Heart right ventricle (tissue), 16 donors: ENCODE results near the gene SELENOV. TPM values are rescaled to one million over a fixed set of nuclear protein-coding genes. Genes with fewer than 3 reads are reported as not detected.

Experiments
- ATAC-seq, 8 donors: fragments of 200-7000 bp; cut with Tn5 transposase; one replicate each; pipeline ENCODE4 v1.9.1; 2020; ENCODE audit warnings: mild to moderate bottlenecking in 8 of 8, moderate library complexity in 8 of 8, moderate number of reproducible peaks in 1 of 8
- DNase-seq, 2 donors: peaks; one replicate each; pipeline ENCODE4 v3.0.0-alpha.2; 2020
- H3K27ac ChIP-seq, 10 donors: fragments of 200-600 bp; sonication (generic) in 2 of 10; one replicate each; pipeline versions ENCODE4 v1.5.0 to v1.8.0; 2020 to 2022; ENCODE audit warnings: mild to moderate bottlenecking in 3 of 10
- H3K27me3 ChIP-seq, 7 donors: fragments of 200-600 bp; one replicate each; pipeline ENCODE4 v1.8.0; 2021 to 2022; ENCODE audit warnings: mild to moderate bottlenecking in 2 of 7
- H3K36me3 ChIP-seq, 9 donors: fragments of 200-600 bp; sonication (generic) in 1 of 9; one replicate each; pipeline versions ENCODE4 v1.5.0 to v1.8.0; 2020 to 2022; ENCODE audit warnings: mild to moderate bottlenecking in 2 of 9
- H3K4me1 ChIP-seq, 9 donors: fragments of 200-600 bp; sonication (generic) in 1 of 9; one replicate each; pipeline versions ENCODE4 v1.5.0 to v1.8.0; 2020 to 2022; ENCODE audit warnings: mild to moderate bottlenecking in 4 of 9
- H3K4me3 ChIP-seq, 10 donors: fragments of 200-600 bp; sonication (generic) in 2 of 10; one replicate each; pipeline versions ENCODE4 v1.5.0 to v1.8.0; 2020 to 2022; ENCODE audit warnings: mild to moderate bottlenecking in 7 of 10, moderate library complexity in 2 of 10
- H3K9me3 ChIP-seq, 11 donors: fragments of 200-600 bp in 10 of 11; sonication (generic) in 2 of 11; one replicate each; pipeline versions ENCODE4 v1.5.0 to v1.8.0; 2013 to 2022; ENCODE audit warnings: mild to moderate bottlenecking in 2 of 11, control low read depth in 1 of 11, moderate library complexity in 1 of 11
- CTCF ChIP-seq, 9 donors: fragments of 200-600 bp; sonication (generic) in 2 of 9; IDR thresholded peaks; one replicate each; pipeline versions ENCODE4 v1.5.0 to v1.8.0; 2021 to 2022; ENCODE audit warnings: antibody characterized with exemption in 9 of 9, mild to moderate bottlenecking in 5 of 9, moderate library complexity in 1 of 9
- WGBS, 2 donors: extraction: QIAGEN DNeasy Blood & Tissue Kit; methylation state at CpG; one replicate each; pipeline ENCODE4 v1.1.7; 2013; ENCODE audit warnings: inconsistent platforms in 1 of 2; 5-methylcytosine and 5-hydroxymethylcytosine counted together
- intact Hi-C, 10 donors: fragments of 100-400 bp; cut with DNase I; formaldehyde crosslinking; loops; one replicate each; pipeline versions ENCODE4 v1.11.1 to v1.14.2; 2022
- polyA plus RNA-seq, 2 donors: library from polyadenylated mRNA; stranded (reverse); fragments of 200-250 nt; gene quantifications; one replicate each; pipeline ENCODE4 v1.2.3, GENCODE V29; 2013
- total RNA-seq, 10 donors: library from RNA; stranded (reverse); fragmentation: NEBNext Ultra II Directional in 3 of 10; extraction: Animal tissue kit (Norgen Biotek cat#: 25700) in 3 of 10; gene quantifications; one replicate each; pipeline versions ENCODE4 v1.2.1 to v1.2.4, GENCODE V29; 2021 to 2023
- donor health status: Arrhythmogenic right ventricular cardiomyopathy.
- donor health status: ischemic (EF 13 %, LVEDD 7.1; RV severe dilation, severe dysfunction).
- donor health status: healthy with polysubstance abuse.
- donor health status: DM: no; HTN: yes; CAD: no.
- donor health status: DM: no; HTN: no; CAD: no.
- donor health status: ischemic (EF 25% LVEDD 6.9; RV normal size, moderate dysfunction).
- donor health status: ischemic (EF 25% LVEDD 5.7; RV mildly dilated, moderate dysfunction).
- donor health status: healthy.
- donor health status: DM: yes; HTN: yes; CAD: no.
- donor health status: Ischemic cardiomyopathy.
- donor health status: ischemic (EF 35%, LVEDD 5.7; RV mildly dilated, moderate dysfunction).
- donor health status: nonischemic (EF 11% LVEDD 7.7; RV severe dilation, severe dysfunction).
- donor health status: DM: yes; HTN: yes; CAD: no.
- donor health status: PGD.
- donor health status: ischemic (EF 29% LVEDD 5.4; RV normal size, mild dysfunction).
- donor health status: nonischemic (EF 23%, LVEDD 6.1; RV moderate dilation, normal function).

The SELENOV gene
- total and polyA plus RNA-seq, 12 donors = not detected

GRCh38 chr19:39566064-39566463, 51.1 kb downstream of the SELENOV start:
- H3K36me3 ChIP-seq = no peaks in the 10 kb centered on the region
- H3K4me1 ChIP-seq = no peaks in the 10 kb centered on the region
- DNase-seq = no peak
- no peak for ATAC-seq
- H3K27me3 ChIP-seq = peaks cover 0 to 50% (median 23%) of the 10 kb centered on the region in 7 donors
- WGBS, 2 donors = 36 to 41% methylated on average over 3 of the region's 3 CpGs
- H3K4me3 ChIP-seq = no peak overlapping the region
- H3K9me3 ChIP-seq = no peaks in the 10 kb centered on the region
- intact Hi-C loops = no loop called here
- TF ChIP-seq CTCF (IDR thresholded peaks at IDR 0.05) = no peak
- H3K27ac ChIP-seq = no peak overlapping the region

GRCh38 chr19:39568604-39569003, 53.7 kb downstream of the SELENOV start:
- no peak overlapping the region for H3K4me3 ChIP-seq
- H3K36me3 ChIP-seq = no peaks in the 10 kb centered on the region
- no peak for TF ChIP-seq CTCF (IDR thresholded peaks at IDR 0.05)
- WGBS, 2 donors = 61 to 74% methylated on average over 3 of the region's 3 CpGs
- ATAC-seq = no peak
- peaks cover 0 to 50% (median 23%) of the 10 kb centered on the region in 7 donors for H3K27me3 ChIP-seq
- no peak for DNase-seq
- intact Hi-C loops = no loop called here
- H3K9me3 ChIP-seq = peaks cover 0 to 17% (median 4%) of the 10 kb centered on the region in 11 donors
- H3K4me1 ChIP-seq = no peaks in the 10 kb centered on the region
- no peak overlapping the region for H3K27ac ChIP-seq

Other genes starting within 250 kb of the SELENOV start
- gene IFNL2, start 246.7 kb upstream of the SELENOV start, total RNA-seq = not detected
- not detected for gene IFNL2, start 246.7 kb upstream of the SELENOV start, polyA plus RNA-seq
- not detected for gene IFNL1, start 218.7 kb upstream of the SELENOV start, total RNA-seq
- gene IFNL1, start 218.7 kb upstream of the SELENOV start, polyA plus RNA-seq = not detected
- under 1 TPM in 9 of 10 donors, not detected in 1; 0.07 to 0.42 (median 0.32) TPM for gene LRFN1, start 194.3 kb upstream of the SELENOV start, total RNA-seq
- gene LRFN1, start 194.3 kb upstream of the SELENOV start, polyA plus RNA-seq = under 1 TPM; 0.14 to 0.29 TPM
- gene GMFG, start 179.1 kb upstream of the SELENOV start, total RNA-seq = 10 to 100 TPM in 5 of 10 donors, 1 to 10 TPM in 5; 6.9 to 64.2 (median 11.1) TPM
- 10 to 100 TPM; 26.9 to 39.6 TPM for gene GMFG, start 179.1 kb upstream of the SELENOV start, polyA plus RNA-seq
- gene SAMD4B, start 172.7 kb upstream of the SELENOV start, total RNA-seq = 10 to 100 TPM; 35.5 to 60.4 (median 47.2) TPM
- 10 to 100 TPM; 59.2 to 92.8 TPM for gene SAMD4B, start 172.7 kb upstream of the SELENOV start, polyA plus RNA-seq
- 10 to 100 TPM; 34.3 to 46.4 (median 38.8) TPM for gene PAF1, start 124.0 kb upstream of the SELENOV start, total RNA-seq
- 10 to 100 TPM; 24.1 to 48.2 TPM for gene PAF1, start 124.0 kb upstream of the SELENOV start, polyA plus RNA-seq
- 10 to 100 TPM; 22.9 to 32.3 (median 27.1) TPM for gene MED29, start 123.8 kb upstream of the SELENOV start, total RNA-seq
- gene MED29, start 123.8 kb upstream of the SELENOV start, polyA plus RNA-seq = 10 to 100 TPM; 16.2 to 30.8 TPM
- gene ZFP36, start 108.3 kb upstream of the SELENOV start, total RNA-seq = 100 to 1,000 TPM in 2 of 10 donors, 10 to 100 TPM in 8; 22.8 to 194 (median 48.1) TPM
- 10 to 100 TPM; 60.2 to 63.2 TPM for gene ZFP36, start 108.3 kb upstream of the SELENOV start, polyA plus RNA-seq
- 10 to 100 TPM in 9 of 10 donors, 1 to 10 TPM in 1; 8.3 to 23.1 (median 15.1) TPM for gene PLEKHG2, start 102.5 kb upstream of the SELENOV start, total RNA-seq
- gene PLEKHG2, start 102.5 kb upstream of the SELENOV start, polyA plus RNA-seq = 10 to 100 TPM in 1 of 2 donors, 1 to 10 TPM in 1; 6.9 to 22.7 TPM
- 1,000 to 10,000 TPM in 7 of 10 donors, 100 to 1,000 TPM in 3; 936 to 1,726 (median 1,424) TPM for gene RPS16, start 79.2 kb upstream of the SELENOV start, total RNA-seq
- gene RPS16, start 79.2 kb upstream of the SELENOV start, polyA plus RNA-seq = 1,000 to 10,000 TPM in 1 of 2 donors, 100 to 1,000 TPM in 1; 974 to 3,280 TPM
- 10 to 100 TPM; 65.0 to 96.6 (median 84.3) TPM for gene SUPT5H, start 69.6 kb upstream of the SELENOV start, total RNA-seq
- gene SUPT5H, start 69.6 kb upstream of the SELENOV start, polyA plus RNA-seq = 100 to 1,000 TPM in 1 of 2 donors, 10 to 100 TPM in 1; 56.2 to 149 TPM
- 100 to 1,000 TPM in 1 of 10 donors, 10 to 100 TPM in 9; 67.3 to 111 (median 78.9) TPM for gene TIMM50, start 34.3 kb upstream of the SELENOV start, total RNA-seq
- gene TIMM50, start 34.3 kb upstream of the SELENOV start, polyA plus RNA-seq = 100 to 1,000 TPM; 104 to 160 TPM
- gene DLL3, start 16.2 kb upstream of the SELENOV start, total RNA-seq = not detected
- gene DLL3, start 16.2 kb upstream of the SELENOV start, polyA plus RNA-seq = not detected
- 1 to 10 TPM; 2.2 to 4.7 (median 3.5) TPM for gene EID2B, start 17.7 kb downstream of the SELENOV start, total RNA-seq
- 1 to 10 TPM; 1.8 to 2.8 TPM for gene EID2B, start 17.7 kb downstream of the SELENOV start, polyA plus RNA-seq
- gene EID2, start 25.0 kb downstream of the SELENOV start, total RNA-seq = 10 to 100 TPM in 7 of 10 donors, 1 to 10 TPM in 3; 9.0 to 15.5 (median 11.4) TPM
- gene EID2, start 25.0 kb downstream of the SELENOV start, polyA plus RNA-seq = 10 to 100 TPM; 14.7 to 15.9 TPM
- gene LGALS13, start 87.4 kb downstream of the SELENOV start, total RNA-seq = not detected
- gene LGALS13, start 87.4 kb downstream of the SELENOV start, polyA plus RNA-seq = not detected
- gene LGALS16, start 140.8 kb downstream of the SELENOV start, total RNA-seq = not detected
- not detected for gene LGALS16, start 140.8 kb downstream of the SELENOV start, polyA plus RNA-seq
- not detected for gene LGALS14, start 189.3 kb downstream of the SELENOV start, total RNA-seq
- not detected for gene LGALS14, start 189.3 kb downstream of the SELENOV start, polyA plus RNA-seq
- 1 to 10 TPM in 1 of 10 donors, under 1 TPM in 1, not detected in 8; 0.47 to 8.9 TPM for gene CLC, start 222.9 kb downstream of the SELENOV start, total RNA-seq
- not detected for gene CLC, start 222.9 kb downstream of the SELENOV start, polyA plus RNA-seq